ENCODE results near the gene HIP1R. TPM values are rescaled to one million over a fixed set of nuclear protein-coding genes. Genes with fewer than 3 reads are reported as not detected.

Gene HIP1R
- total and polyA plus RNA-seq, 2 donors = 23.8 to 49.0 TPM

DNA sequence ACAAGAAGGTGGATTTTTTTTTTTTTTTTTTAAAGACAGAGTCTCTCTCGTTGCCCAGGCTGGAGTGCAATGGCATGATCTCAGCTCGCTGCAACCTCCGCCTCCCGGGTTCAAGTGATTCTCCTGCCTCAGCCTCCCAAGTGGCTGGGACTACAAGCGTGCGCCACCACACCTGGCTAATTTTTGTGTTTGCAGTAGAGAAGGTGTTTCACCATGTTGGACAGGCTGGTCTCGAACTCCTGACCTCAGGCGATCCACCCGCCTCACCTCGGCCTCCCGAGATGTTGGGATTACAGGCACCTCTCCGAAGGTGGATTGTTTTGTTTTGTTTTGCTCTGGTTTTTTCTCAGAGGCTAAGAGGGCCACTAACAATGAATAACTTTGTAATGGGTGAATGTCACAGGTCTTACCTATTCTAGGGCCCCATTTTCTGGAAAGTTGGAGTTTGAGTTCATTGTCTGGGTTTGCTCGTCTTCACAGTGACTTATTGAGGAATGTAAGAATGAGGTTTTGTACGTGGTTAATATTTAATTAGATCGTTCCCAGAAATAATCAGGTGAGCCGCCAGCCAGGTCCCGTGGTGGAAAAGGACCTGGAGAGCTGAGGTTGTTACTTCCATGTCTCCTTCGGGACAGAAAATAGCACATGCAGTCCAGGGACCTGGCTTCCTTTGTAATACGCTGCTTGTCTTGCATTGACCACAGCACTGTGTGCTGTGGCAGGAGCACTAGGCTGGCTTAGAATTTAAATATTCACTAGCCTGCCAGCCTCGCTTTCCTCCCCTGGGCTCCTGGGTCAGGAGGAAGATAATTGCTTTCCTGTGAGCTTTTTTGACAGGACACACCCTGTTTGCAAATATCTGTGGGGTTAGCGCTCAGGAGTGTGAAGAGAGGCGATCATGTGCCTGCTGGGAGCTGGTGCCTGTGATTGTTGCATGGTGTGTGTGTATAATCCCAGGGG, 2.3 kb downstream of the HIP1R start:
- 94% methylated on average over 22 of the region's 22 CpGs for WGBS
- no peak for DNase-seq (ENCODE audit: low read depth in 6 of 9, low spot score in 9 of 9)
- Histone ChIP-seq H3K4me3 (ENCODE audit: low read length in 2 of 2) (no peak overlapping the region), H3K27me3 (ENCODE audit: control insufficient read depth in 2 of 2, insufficient read depth in 1 of 2, low read length in 1 of 2) (peaks cover 0 to 10% of the 10 kb centered on the region in 2 donors), H3K27ac (ENCODE audit: low read depth in 1 of 2, low read length in 1 of 2) (no peak overlapping the region), H3K4me1 (ENCODE audit: control insufficient read depth in 2 of 2, insufficient read depth in 2 of 2, low read length in 2 of 2) (peaks cover 11 to 26% of the 10 kb centered on the region in 2 donors), H3K36me3 (ENCODE audit: control insufficient read depth in 2 of 2, insufficient read depth in 2 of 2, low read length in 1 of 2) (peaks cover 3 to 7% of the 10 kb centered on the region in 2 donors), H3K9me3 (ENCODE audit: control insufficient read depth in 2 of 2, insufficient read depth in 1 of 2, low read length in 1 of 2) (no peaks in the 10 kb centered on the region)

DNA sequence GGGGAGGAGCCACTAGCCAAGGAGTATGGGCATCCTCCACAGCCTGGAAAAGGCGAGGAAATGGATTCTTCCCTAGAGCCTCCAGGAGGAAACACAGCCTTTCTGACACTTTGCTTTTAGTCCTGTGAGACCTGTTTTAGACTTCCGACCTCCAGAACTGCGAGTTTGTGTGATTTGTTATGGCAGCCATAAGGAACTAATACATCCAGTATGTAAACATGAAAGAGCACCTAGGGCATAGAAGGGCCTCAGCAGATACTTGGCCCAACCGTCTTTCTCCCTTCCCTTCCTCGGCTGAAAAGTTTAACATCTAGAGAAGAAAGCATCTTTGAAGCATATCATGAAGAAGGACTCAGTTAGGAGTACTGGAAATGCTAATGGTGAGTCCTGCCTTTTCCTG, 3.6 kb downstream of the HIP1R start:
- no peak overlapping the region for H3K4me3 ChIP-seq (ENCODE audit: low read length in 2 of 2)
- peaks cover 0 to 8% of the 10 kb centered on the region in 2 donors for H3K27me3 ChIP-seq (ENCODE audit: control insufficient read depth in 2 of 2, insufficient read depth in 1 of 2, low read length in 1 of 2)
- no peaks in the 10 kb centered on the region for H3K9me3 ChIP-seq (ENCODE audit: control insufficient read depth in 2 of 2, insufficient read depth in 1 of 2, low read length in 1 of 2)
- peaks cover 11 to 28% of the 10 kb centered on the region in 2 donors for H3K4me1 ChIP-seq (ENCODE audit: control insufficient read depth in 2 of 2, insufficient read depth in 2 of 2, low read length in 2 of 2)
- DNase-seq (ENCODE audit: low read depth in 6 of 9, low spot score in 9 of 9) = no peak
- peaks cover 3 to 7% of the 10 kb centered on the region in 2 donors for H3K36me3 ChIP-seq (ENCODE audit: control insufficient read depth in 2 of 2, insufficient read depth in 2 of 2, low read length in 1 of 2)
- 98% methylated on average over 5 of the region's 5 CpGs for WGBS
- no peak overlapping the region for H3K27ac ChIP-seq (ENCODE audit: low read depth in 1 of 2, low read length in 1 of 2)

DNA sequence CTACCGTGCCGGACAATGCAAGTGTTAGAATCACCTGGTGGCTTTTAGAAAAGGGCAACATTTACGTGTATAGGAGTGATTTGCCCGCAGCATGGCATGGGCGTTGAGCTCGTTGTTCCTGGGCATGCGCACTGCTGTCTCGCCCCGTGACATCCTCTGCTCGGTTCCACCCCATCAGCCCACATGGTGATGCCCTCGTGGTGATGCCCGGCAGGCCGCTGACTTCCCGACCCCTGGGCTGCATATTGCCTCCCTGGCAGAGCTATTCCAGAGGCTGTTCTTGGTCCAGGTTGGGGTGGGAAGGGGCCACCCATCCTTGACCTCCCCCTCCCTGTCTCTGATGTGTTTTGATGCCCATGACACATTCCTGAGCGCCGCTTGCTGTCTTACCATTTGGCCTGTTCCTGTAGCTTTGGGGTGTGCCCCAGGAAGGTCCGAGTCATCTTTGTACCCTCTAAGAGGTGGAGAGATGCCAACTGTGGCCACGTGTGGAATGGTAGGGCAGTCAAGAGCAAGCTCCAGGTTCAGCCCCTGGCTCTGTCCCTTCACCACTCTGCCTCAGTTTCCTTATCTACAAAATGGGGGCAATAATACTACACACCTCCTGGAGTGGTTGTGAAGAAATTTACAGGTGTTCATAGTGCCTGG, 4.8 kb downstream of the HIP1R start:
- DNase-seq (ENCODE audit: low read depth in 6 of 9, low spot score in 9 of 9) = no peak
- H3K4me3 ChIP-seq (ENCODE audit: low read length in 2 of 2) = no peak overlapping the region
- H3K27me3 ChIP-seq (ENCODE audit: control insufficient read depth in 2 of 2, insufficient read depth in 1 of 2, low read length in 1 of 2) = no peaks in the 10 kb centered on the region
- WGBS = 96% methylated on average over 18 of the region's 18 CpGs
- peaks cover 4 to 20% of the 10 kb centered on the region in 2 donors for H3K4me1 ChIP-seq (ENCODE audit: control insufficient read depth in 2 of 2, insufficient read depth in 2 of 2, low read length in 2 of 2)
- no peak overlapping the region for H3K27ac ChIP-seq (ENCODE audit: low read depth in 1 of 2, low read length in 1 of 2)
- H3K9me3 ChIP-seq (ENCODE audit: control insufficient read depth in 2 of 2, insufficient read depth in 1 of 2, low read length in 1 of 2) = no peaks in the 10 kb centered on the region
- peaks cover 4 to 7% of the 10 kb centered on the region in 2 donors for H3K36me3 ChIP-seq (ENCODE audit: control insufficient read depth in 2 of 2, insufficient read depth in 2 of 2, low read length in 1 of 2)

DNA sequence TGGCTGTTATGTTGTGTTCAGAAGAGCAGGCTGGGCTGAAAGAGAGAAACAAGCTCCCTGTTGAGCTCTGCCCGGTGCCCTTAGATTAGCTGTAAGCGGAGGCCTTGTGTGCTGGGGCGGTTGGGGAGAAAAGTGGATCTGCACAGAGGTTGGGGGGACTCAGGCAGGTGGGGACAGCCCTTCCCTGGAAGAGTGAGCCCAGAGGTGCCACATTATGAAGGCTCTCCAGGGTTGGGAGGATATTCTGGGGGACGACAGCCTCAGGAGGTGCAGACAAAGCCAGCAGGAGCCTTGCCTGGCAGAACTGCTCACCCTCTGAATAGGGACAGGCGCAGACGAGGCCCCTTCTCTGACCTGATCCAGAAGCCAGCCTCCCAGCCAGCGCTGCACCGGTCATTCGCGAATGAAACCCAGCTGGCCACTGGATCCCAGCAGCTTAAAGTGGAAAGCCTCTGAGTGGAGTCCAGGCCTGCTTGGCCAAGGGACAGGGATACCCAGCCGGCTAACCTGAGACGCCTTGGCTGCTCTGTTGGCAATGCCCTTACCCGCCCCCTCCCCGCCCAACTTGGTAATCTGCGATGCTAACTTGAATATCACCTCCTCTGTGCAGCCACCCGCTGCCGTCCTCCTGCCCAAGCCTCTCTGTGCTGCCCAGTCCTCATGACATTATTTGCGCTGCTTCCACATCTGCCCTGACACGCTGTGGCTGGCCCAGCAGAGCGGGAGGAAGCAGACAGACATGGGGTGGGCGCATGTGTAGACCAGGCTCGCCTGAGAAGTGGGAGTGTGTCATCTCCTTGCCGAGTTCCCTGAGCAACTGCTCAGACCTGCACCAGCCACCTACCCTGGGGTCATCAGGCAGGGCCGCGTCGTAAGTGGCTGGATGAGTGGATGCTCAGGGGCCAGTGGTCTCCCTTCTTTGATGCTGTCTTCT, 5.6 kb downstream of the HIP1R start:
- Histone ChIP-seq H3K36me3 (ENCODE audit: control insufficient read depth in 2 of 2, insufficient read depth in 2 of 2, low read length in 1 of 2) (peaks cover 7 to 8% of the 10 kb centered on the region in 2 donors), H3K4me3 (ENCODE audit: low read length in 2 of 2) (no peak overlapping the region), H3K27ac (ENCODE audit: low read depth in 1 of 2, low read length in 1 of 2) (no peak overlapping the region), H3K27me3 (ENCODE audit: control insufficient read depth in 2 of 2, insufficient read depth in 1 of 2, low read length in 1 of 2) (no peaks in the 10 kb centered on the region), H3K9me3 (ENCODE audit: control insufficient read depth in 2 of 2, insufficient read depth in 1 of 2, low read length in 1 of 2) (no peaks in the 10 kb centered on the region), H3K4me1 (ENCODE audit: control insufficient read depth in 2 of 2, insufficient read depth in 2 of 2, low read length in 2 of 2) (peaks cover 4 to 26% of the 10 kb centered on the region in 2 donors)
- no peak for DNase-seq (ENCODE audit: low read depth in 6 of 9, low spot score in 9 of 9)
- 94% methylated on average over 26 of the region's 26 CpGs for WGBS

DNA sequence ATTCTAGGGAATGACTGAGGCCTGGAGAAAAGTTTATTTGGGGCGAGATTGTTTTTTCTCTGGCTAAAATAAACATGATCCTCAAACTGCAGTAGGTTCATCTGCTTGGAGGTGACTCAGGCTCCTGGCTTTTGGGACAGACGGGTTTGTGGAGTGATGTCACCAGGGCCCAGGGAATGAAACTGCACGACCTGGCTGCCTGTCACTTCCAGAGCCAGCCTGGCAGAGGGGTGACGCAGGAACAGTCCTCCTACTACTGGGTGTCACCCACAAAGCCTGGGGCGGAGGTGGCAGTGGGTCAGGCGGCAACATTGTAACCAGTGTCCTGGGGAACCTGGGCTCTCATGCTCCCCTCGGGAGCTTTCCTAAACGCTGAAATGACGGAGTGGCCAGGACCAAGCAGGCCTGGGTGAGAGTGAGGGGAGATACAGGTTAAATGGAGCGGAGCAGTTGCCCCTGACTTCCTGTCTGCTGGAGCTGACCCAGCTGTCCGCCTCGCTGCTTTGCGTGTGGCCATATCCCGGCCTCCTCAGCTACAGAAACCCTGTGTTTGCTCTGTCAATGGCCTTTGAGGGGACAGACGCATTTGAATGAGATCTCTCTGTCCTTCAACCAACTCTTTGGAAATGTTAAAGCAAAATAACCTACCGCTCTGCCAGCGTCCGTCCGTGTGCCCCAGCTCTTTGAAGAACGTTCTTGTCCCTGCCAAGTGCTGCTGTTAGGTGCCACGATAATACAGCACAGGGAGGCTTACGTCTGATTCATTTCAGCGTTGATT, 6.5 kb downstream of the HIP1R start:
- Histone ChIP-seq H3K36me3 (ENCODE audit: control insufficient read depth in 2 of 2, insufficient read depth in 2 of 2, low read length in 1 of 2) (peaks cover 7 to 8% of the 10 kb centered on the region in 2 donors), H3K4me3 (ENCODE audit: low read length in 2 of 2) (no peak overlapping the region), H3K27me3 (ENCODE audit: control insufficient read depth in 2 of 2, insufficient read depth in 1 of 2, low read length in 1 of 2) (no peaks in the 10 kb centered on the region), H3K4me1 (ENCODE audit: control insufficient read depth in 2 of 2, insufficient read depth in 2 of 2, low read length in 2 of 2) (peaks cover 2 to 30% of the 10 kb centered on the region in 2 donors), H3K27ac (ENCODE audit: low read depth in 1 of 2, low read length in 1 of 2) (no peak overlapping the region), H3K9me3 (ENCODE audit: control insufficient read depth in 2 of 2, insufficient read depth in 1 of 2, low read length in 1 of 2) (no peaks in the 10 kb centered on the region)
- DNase-seq (ENCODE audit: low read depth in 6 of 9, low spot score in 9 of 9) = no peak
- 92% methylated on average over 23 of the region's 23 CpGs for WGBS

DNA sequence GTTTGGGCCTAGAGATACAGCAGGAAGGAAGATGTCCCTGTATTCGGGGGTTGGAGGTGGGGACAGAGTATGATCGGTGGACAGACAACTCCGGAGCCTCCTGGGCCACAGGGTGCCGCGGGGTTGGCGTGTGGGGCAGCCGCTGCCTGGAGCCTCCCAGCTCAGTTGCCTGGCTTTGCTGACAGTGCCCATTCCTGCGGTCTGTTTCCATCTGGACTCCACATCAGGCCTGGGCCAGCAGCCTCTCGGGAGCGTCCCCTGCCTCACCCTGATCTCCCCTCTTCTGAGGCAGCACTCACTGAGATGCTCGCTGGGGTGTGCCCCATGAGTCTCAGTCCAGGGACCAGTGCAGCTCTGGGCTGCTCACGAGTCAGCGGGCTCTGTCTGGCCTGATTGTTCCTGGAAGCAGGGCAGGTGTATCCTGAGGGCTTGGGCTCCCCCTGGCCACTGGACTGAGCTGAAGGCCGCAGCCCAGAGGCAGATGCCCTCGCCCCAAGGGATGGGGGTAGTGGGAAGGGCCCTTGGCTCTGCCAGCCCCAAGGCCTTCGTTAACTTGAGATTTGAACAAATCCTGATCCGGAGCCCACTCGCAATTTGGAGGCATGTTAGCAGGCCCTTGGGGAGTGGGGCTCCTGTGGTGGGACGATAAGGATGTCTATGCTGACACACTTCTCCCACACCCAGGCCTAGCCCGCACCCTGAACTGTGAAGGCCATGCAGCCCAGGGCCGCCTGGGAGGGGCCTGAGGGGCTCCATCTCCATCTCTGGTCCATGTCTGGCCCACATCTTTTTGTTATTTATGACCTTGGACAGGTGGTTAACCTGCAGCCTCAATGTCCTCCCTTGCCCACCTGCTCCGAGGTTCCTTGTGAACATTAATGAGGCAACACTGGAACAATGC, 7.5 kb downstream of the HIP1R start:
- no peak overlapping the region for H3K27ac ChIP-seq (ENCODE audit: low read depth in 1 of 2, low read length in 1 of 2)
- H3K4me3 ChIP-seq (ENCODE audit: low read length in 2 of 2) = no peak overlapping the region
- H3K36me3 ChIP-seq (ENCODE audit: control insufficient read depth in 2 of 2, insufficient read depth in 2 of 2, low read length in 1 of 2) = peaks cover 7 to 8% of the 10 kb centered on the region in 2 donors
- no peak for DNase-seq (ENCODE audit: low read depth in 6 of 9, low spot score in 9 of 9)
- H3K4me1 ChIP-seq (ENCODE audit: control insufficient read depth in 2 of 2, insufficient read depth in 2 of 2, low read length in 2 of 2) = peaks cover 0 to 22% of the 10 kb centered on the region in 2 donors
- H3K9me3 ChIP-seq (ENCODE audit: control insufficient read depth in 2 of 2, insufficient read depth in 1 of 2, low read length in 1 of 2) = no peaks in the 10 kb centered on the region
- WGBS = 95% methylated on average over 22 of the region's 22 CpGs
- H3K27me3 ChIP-seq (ENCODE audit: control insufficient read depth in 2 of 2, insufficient read depth in 1 of 2, low read length in 1 of 2) = no peaks in the 10 kb centered on the region

DNA sequence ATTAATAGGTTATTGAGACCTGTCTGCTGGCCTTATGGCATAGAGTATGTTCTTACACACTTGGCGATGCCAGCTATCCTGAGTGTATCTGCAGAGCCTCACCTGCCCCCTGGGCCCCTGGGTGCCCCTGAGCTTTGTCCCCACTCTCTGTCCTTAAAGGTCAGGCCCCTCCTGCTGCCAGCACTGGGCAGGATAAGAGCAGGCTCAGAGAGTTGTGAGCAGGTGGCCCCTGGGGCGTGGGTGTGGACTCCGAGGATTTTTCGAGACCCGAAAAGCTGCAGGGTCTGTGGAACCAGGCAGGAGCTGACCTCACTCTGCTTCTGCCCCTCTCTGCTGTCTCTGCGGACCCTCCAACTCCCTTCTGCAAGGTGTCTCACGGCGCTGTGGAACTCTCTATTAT, 8.2 kb downstream of the HIP1R start:
- DNase-seq (ENCODE audit: low read depth in 6 of 9, low spot score in 9 of 9) = no peak
- Histone ChIP-seq H3K9me3 (ENCODE audit: control insufficient read depth in 2 of 2, insufficient read depth in 1 of 2, low read length in 1 of 2) (no peaks in the 10 kb centered on the region), H3K4me3 (ENCODE audit: low read length in 2 of 2) (no peak overlapping the region), H3K27ac (ENCODE audit: low read depth in 1 of 2, low read length in 1 of 2) (no peak overlapping the region), H3K36me3 (ENCODE audit: control insufficient read depth in 2 of 2, insufficient read depth in 2 of 2, low read length in 1 of 2) (peaks cover 13 to 14% of the 10 kb centered on the region in 2 donors), H3K27me3 (ENCODE audit: control insufficient read depth in 2 of 2, insufficient read depth in 1 of 2, low read length in 1 of 2) (no peaks in the 10 kb centered on the region), H3K4me1 (ENCODE audit: control insufficient read depth in 2 of 2, insufficient read depth in 2 of 2, low read length in 2 of 2) (peaks cover 0 to 20% of the 10 kb centered on the region in 2 donors)
- WGBS = 96% methylated on average over 8 of the region's 8 CpGs
